HCT116 (cell line): Measurements from ENCODE around the gene HHIPL1. TPM values are rescaled to one million over a fixed set of nuclear protein-coding genes. Genes with fewer than 3 reads are reported as not detected.

Experiments
- ATAC-seq: fragments of 200-7000 bp; cut with Tn5 transposase; 2 replicates; pipeline ENCODE4 v1.9.1; 2020; ENCODE audit warnings: mild to moderate bottlenecking, moderate library complexity
- BruUV-seq: library from RNA; stranded (reverse); fragments of 400-500 nt; replicated peaks from 2 replicates; lab custom pipeline; 2021; lab: Mats Ljungman, UMichigan
- CTCF ChIA-PET: fragments of 300-600 bp; sonication (Branson Sonifier 250); formaldehyde crosslinking; loops from one replicate; lab custom pipeline; 2021; ENCODE audit warnings: antibody characterized with exemption; lab: Charles Lee
- POLR2A ChIA-PET: fragments of 300-600, 350-600 bp; sonication (Branson Sonifier 250); formaldehyde crosslinking; loops from one replicate; lab custom pipeline; 2021; ENCODE audit warnings: antibody characterized with exemption; lab: Charles Lee
- RAD21 ChIA-PET, 2 experiments: fragments of 300-600 bp; sonication (Branson Sonifier 250); formaldehyde crosslinking; loops; one replicate each; lab custom pipeline; 2023; ENCODE audit warnings: low total read pairs in 2 of 2; ENCODE audit not compliant: uncharacterized antibody in 2 of 2, unreplicated experiment in 2 of 2, low non-redundant PET in 1 of 2; lab: Charles Lee
- DNase-seq: peaks from one replicate; pipeline ENCODE4 v3.0.0-alpha.2; 2010; ENCODE audit warnings: low read depth, low spot score
- H2AFZ ChIP-seq: fragments of 200-600 bp; shearing (Covaris generic), sonication (generic); 2 replicates; pipeline ENCODE4 v1.6.1; 2017; ENCODE audit warnings: low read depth, mixed run types, mixed read lengths, antibody characterized with exemption, low read length; ENCODE audit not compliant: poor library complexity, severe bottlenecking
- H3K27ac ChIP-seq: 2 replicates; pipeline ENCODE4 v1.5.1; 2012; ENCODE audit warnings: low read depth, low read length
- H3K27me3 ChIP-seq: fragments of 200-600 bp; sonication (generic); 2 replicates; pipeline ENCODE4 v1.6.1; 2016; ENCODE audit warnings: mixed run types, low read length, mixed read lengths; ENCODE audit not compliant: insufficient read depth
- H3K36me3 ChIP-seq, 2 experiments: fragments of 200-500 bp in 1 of 2; fragments of 200-600 bp in 1 of 2; sonication (Bioruptor generic) in 1 of 2; sonication (generic) in 1 of 2; 2 replicates each; pipeline versions ENCODE4 v1.5.1 to v1.6.1; 2014 to 2016; ENCODE audit warnings: low read length in 2 of 2, inconsistent platforms in 1 of 2, mixed read lengths in 1 of 2, mixed run types in 1 of 2; ENCODE audit not compliant: insufficient read depth in 2 of 2, control insufficient read depth in 1 of 2
- H3K4me1 ChIP-seq, 2 experiments: fragments of 200-600 bp in 1 of 2; sonication (generic) in 1 of 2; 2 replicates each; pipeline versions ENCODE4 v1.5.1 to v1.6.1; 2012 to 2017; ENCODE audit warnings: low read length in 2 of 2, inconsistent platforms in 1 of 2, mild to moderate bottlenecking in 1 of 2, mixed read lengths in 1 of 2, mixed run types in 1 of 2, moderate library complexity in 1 of 2; ENCODE audit not compliant: insufficient read depth in 2 of 2, control insufficient read depth in 1 of 2
- H3K4me2 ChIP-seq: fragments of 200-600 bp; sonication (generic); 2 replicates; pipeline ENCODE4 v1.6.1; 2017; ENCODE audit warnings: mixed run types, low read length, mixed read lengths
- H3K4me3 ChIP-seq, 2 experiments: fragments of 200-600 bp in 1 of 2; sonication (generic) in 1 of 2; replicated peaks in 1 of 2; 2 replicates each; pipeline ENCODE4 v1.5.1; 2011 to 2016; ENCODE audit warnings: low read length in 2 of 2, control low read depth in 1 of 2, low read depth in 1 of 2, mild to moderate bottlenecking in 1 of 2, mixed read lengths in 1 of 2, mixed run types in 1 of 2
- H3K79me2 ChIP-seq: fragments of 200-600 bp; sonication (generic); 2 replicates; pipeline ENCODE4 v1.6.1; 2017; ENCODE audit warnings: mild to moderate bottlenecking, mixed run types, low read length, moderate library complexity, mixed read lengths; ENCODE audit not compliant: insufficient read depth
- H3K9ac ChIP-seq: fragments of 200-600 bp; sonication (generic); 2 replicates; pipeline ENCODE4 v1.6.1; 2016; ENCODE audit warnings: low read length, mixed read lengths
- H3K9me2 ChIP-seq: fragments of 200-600 bp; sonication (generic), shearing (Covaris generic); 2 replicates; pipeline ENCODE4 v1.6.1; 2017; ENCODE audit warnings: mixed run types, mild to moderate bottlenecking, moderate library complexity; ENCODE audit not compliant: insufficient read depth
- H3K9me3 ChIP-seq, 2 experiments: fragments of 200-500 bp in 1 of 2; fragments of 200-600 bp in 1 of 2; sonication (Bioruptor generic) in 1 of 2; sonication (generic) in 1 of 2; 2 replicates each; pipeline ENCODE4 v1.6.1; 2014 to 2017; ENCODE audit warnings: low read length in 2 of 2, mixed read lengths in 2 of 2, inconsistent platforms in 1 of 2, low read depth in 1 of 2, mild to moderate bottlenecking in 1 of 2, mixed run types in 1 of 2, moderate library complexity in 1 of 2; ENCODE audit not compliant: control insufficient read depth in 1 of 2, insufficient read depth in 1 of 2
- H4K20me1 ChIP-seq: fragments of 200-600 bp; sonication (generic), shearing (Covaris generic); 2 replicates; pipeline ENCODE4 v1.6.1; 2017; ENCODE audit warnings: mixed run types, mild to moderate bottlenecking, moderate library complexity; ENCODE audit not compliant: insufficient read depth
- ATF3 ChIP-seq: IDR thresholded peaks from 2 replicates; pipeline ENCODE4 v1.6.1; 2012
- CBX3 ChIP-seq: IDR thresholded peaks from 2 replicates; pipeline ENCODE4 v1.6.1; 2012; ENCODE audit warnings: low read depth
- CEBPB ChIP-seq: IDR thresholded peaks from 2 replicates; pipeline ENCODE4 v1.6.1; 2012; ENCODE audit warnings: low read depth
- EGR1 ChIP-seq: IDR thresholded peaks from 2 replicates; pipeline ENCODE4 v1.6.1; 2012; ENCODE audit warnings: low read depth
- ELF1 ChIP-seq: IDR thresholded peaks from 2 replicates; pipeline ENCODE4 v1.6.1; 2012; ENCODE audit warnings: low read depth, borderline replicate concordance
- EZH2 ChIP-seq: fragments of 200-600 bp; sonication (generic); IDR thresholded peaks from 2 replicates; pipeline ENCODE4 v1.6.1; 2017; ENCODE audit warnings: antibody characterized with exemption, mixed run types
- EZH2phosphoT487 ChIP-seq: fragments of 200-600 bp; IDR thresholded peaks from 2 replicates; pipeline ENCODE4 v1.6.1; 2018; ENCODE audit warnings: antibody characterized with exemption, borderline replicate concordance
- FOSL1 ChIP-seq: IDR thresholded peaks from 2 replicates; pipeline ENCODE4 v1.6.1; 2012; ENCODE audit warnings: low read depth
- JUND ChIP-seq: IDR thresholded peaks from 2 replicates; pipeline ENCODE4 v1.6.1; 2012
- POLR2A ChIP-seq: IDR thresholded peaks from 2 replicates; pipeline ENCODE4 v1.7.0; 2011; ENCODE audit warnings: borderline replicate concordance; ENCODE audit not compliant: insufficient read depth, insufficient read length; ENCODE audit errors: extremely low read depth
- POLR2AphosphoS5 ChIP-seq: IDR thresholded peaks from 2 replicates; pipeline ENCODE4 v1.6.1; 2011; ENCODE audit warnings: mild to moderate bottlenecking, low read depth, low read length, moderate library complexity
- REST ChIP-seq: IDR thresholded peaks from 2 replicates; pipeline ENCODE4 v1.6.1; 2012; ENCODE audit warnings: low read depth
- SIN3A ChIP-seq: IDR thresholded peaks from 2 replicates; pipeline ENCODE4 v1.6.1; 2012; ENCODE audit warnings: low read depth
- SP1 ChIP-seq: IDR thresholded peaks from 2 replicates; pipeline ENCODE4 v1.6.1; 2012; ENCODE audit warnings: low read depth
- SRF ChIP-seq: IDR thresholded peaks from 2 replicates; pipeline ENCODE4 v1.6.1; 2012; ENCODE audit warnings: low read depth
- YY1 ChIP-seq: IDR thresholded peaks from 2 replicates; pipeline ENCODE4 v1.6.1; 2011; ENCODE audit warnings: low read length, low read depth, moderate library complexity, mild to moderate bottlenecking; ENCODE audit not compliant: insufficient replicate concordance; ENCODE audit errors: extremely low read depth
- ZBTB33 ChIP-seq: IDR thresholded peaks from 2 replicates; pipeline ENCODE4 v1.6.1; 2011; ENCODE audit warnings: mild to moderate bottlenecking, low read length, moderate library complexity; ENCODE audit not compliant: insufficient replicate concordance; ENCODE audit errors: extremely low read depth
- ZFX ChIP-seq: fragments of 450-650 bp; IDR thresholded peaks from 2 replicates; pipeline ENCODE4 v1.6.1; 2017
- ZNF274 ChIP-seq: fragments of 200-500 bp; sonication (Bioruptor generic); IDR thresholded peaks from 2 replicates; pipeline ENCODE4 v1.6.1; 2014; ENCODE audit warnings: mild to moderate bottlenecking, low read depth, low read length, inconsistent platforms
- intact Hi-C: fragments of 100-400 bp; cut with micrococcal nuclease; formaldehyde crosslinking; loops from 2 replicates; pipeline ENCODE4 v1.10.0; 2022
- total RNA-seq: library from RNA; stranded (reverse); gene quantifications from one replicate; pipeline ENCODE4 v1.2.1, GENCODE V29; 2021; ENCODE audit not compliant: unreplicated experiment

Gene HHIPL1
- total RNA-seq, 1 experiment from 2014 or later, result not detected

GRCh38 chr14:99717682-99718013 lies 72.7 kb downstream of the HHIPL1 start:
- ATAC-seq, result no peak
- H3K27ac ChIP-seq, result no peak overlapping the region
- ChIA-PET RAD21 (no interaction called here), CTCF (no interaction called here), POLR2A (no interaction called here)
- H3K4me1 ChIP-seq, result no peaks in the 10 kb centered on the region
- no peak overlapping the region for H2AFZ ChIP-seq
- H3K9me3 ChIP-seq, result no peaks in the 10 kb centered on the region
- no peaks in the 10 kb centered on the region for H4K20me1 ChIP-seq
- intact Hi-C loops, result no loop called here
- H3K9me2 ChIP-seq, result no peaks in the 10 kb centered on the region
- no TSS peak for BruUV-seq
- TF ChIP-seq CEBPB, result no peak
- TF ChIP-seq ZNF274, result no peak
- TF ChIP-seq ZFX, result no peak
- TF ChIP-seq EZH2, result no peak
- TF ChIP-seq ATF3, result no peak
- TF ChIP-seq CBX3, result no peak
- TF ChIP-seq SIN3A, result no peak
- TF ChIP-seq EGR1, result no peak
- TF ChIP-seq FOSL1, result no peak
- no peak for TF ChIP-seq JUND
- no peak for TF ChIP-seq ELF1
- no peak for TF ChIP-seq REST
- TF ChIP-seq ZBTB33, result no peak
- TF ChIP-seq SRF, result no peak
- no peak for TF ChIP-seq EZH2phosphoT487
- no peak for TF ChIP-seq SP1
- no peak for TF ChIP-seq YY1
- no peak for TF ChIP-seq POLR2AphosphoS5
- no peak for TF ChIP-seq POLR2A
- no peak overlapping the region for H3K9ac ChIP-seq
- DNase-seq, result no peak
- no peaks in the 10 kb centered on the region for H3K79me2 ChIP-seq
- H3K36me3 ChIP-seq, result no peaks in the 10 kb centered on the region
- no peak overlapping the region for H3K4me3 ChIP-seq
- no peaks in the 10 kb centered on the region for H3K27me3 ChIP-seq
- no peak overlapping the region for H3K4me2 ChIP-seq
